Measurements from ENCODE around the gene EPHX1. TPM values are rescaled to one million over a fixed set of nuclear protein-coding genes. Genes with fewer than 3 reads are reported as not detected.

EPHX1 gene
- total RNA-seq, 2 donors from 2014 or later: 57.7 to 66.0 TPM

- H3K4me3 ChIP-seq: no peak overlapping the region
- H3K27ac ChIP-seq: no peak overlapping the region
- no peak for TF ChIP-seq CTCF (IDR thresholded peaks at IDR 0.05)
- no peak for DNase-seq (ENCODE audit: low spot score)
- no peaks in the 10 kb centered on the region for H3K9me3 ChIP-seq
- no peaks in the 10 kb centered on the region for H3K27me3 ChIP-seq
- peaks cover 68% of the 10 kb centered on the region for H3K36me3 ChIP-seq
- no peaks in the 10 kb centered on the region for H3K4me1 ChIP-seq
These were observed 55.6 kb downstream of the EPHX1 start for GRCh38 chr1:225865514-225865913.

- H3K9me3 ChIP-seq: no peaks in the 10 kb centered on the region
- H3K36me3 ChIP-seq: peaks cover 68% of the 10 kb centered on the region
- no peak overlapping the region for H3K4me3 ChIP-seq
- H3K27me3 ChIP-seq: no peaks in the 10 kb centered on the region
- H3K27ac ChIP-seq: no peak overlapping the region
- TF ChIP-seq CTCF (IDR thresholded peaks at IDR 0.05): no peak
- no peaks in the 10 kb centered on the region for H3K4me1 ChIP-seq
- DNase-seq (ENCODE audit: low spot score): no peak
These were observed 56.3 kb downstream of the EPHX1 start for GRCh38 chr1:225866061-225866837.

- no peak overlapping the region for H3K27ac ChIP-seq
- H3K27me3 ChIP-seq: no peaks in the 10 kb centered on the region
- H3K4me3 ChIP-seq: no peak overlapping the region
- peaks cover 68% of the 10 kb centered on the region for H3K36me3 ChIP-seq
- H3K4me1 ChIP-seq: no peaks in the 10 kb centered on the region
- TF ChIP-seq CTCF (IDR thresholded peaks at IDR 0.05): no peak
- H3K9me3 ChIP-seq: no peaks in the 10 kb centered on the region
- DNase-seq (ENCODE audit: low spot score): no peak
These were observed 57.1 kb downstream of the EPHX1 start for GRCh38 chr1:225866981-225867380.

- H3K9me3 ChIP-seq: no peaks in the 10 kb centered on the region
- TF ChIP-seq CTCF (IDR thresholded peaks at IDR 0.05): no peak
- no peaks in the 10 kb centered on the region for H3K27me3 ChIP-seq
- no peak for DNase-seq (ENCODE audit: low spot score)
- H3K4me3 ChIP-seq: no peak overlapping the region
- peaks cover 64% of the 10 kb centered on the region for H3K36me3 ChIP-seq
- H3K27ac ChIP-seq: no peak overlapping the region
- H3K4me1 ChIP-seq: no peaks in the 10 kb centered on the region
These were observed 58.9 kb downstream of the EPHX1 start for GRCh38 chr1:225868631-225869330.

- Histone ChIP-seq H3K27ac (no peak overlapping the region), H3K36me3 (peaks cover 70% of the 10 kb centered on the region), H3K4me1 (no peaks in the 10 kb centered on the region), H3K9me3 (no peaks in the 10 kb centered on the region), H3K27me3 (no peaks in the 10 kb centered on the region), H3K4me3 (no peak overlapping the region)
- TF ChIP-seq CTCF (IDR thresholded peaks at IDR 0.05): no peak
- DNase-seq (ENCODE audit: low spot score): no peak
These were observed 61.0 kb downstream of the EPHX1 start for GRCh38 chr1:225870911-225871310.
